B cell (primary cell): ENCODE results near the gene ACTRT3.

Experiments
- CTCF ChIP-seq: fragments of 200-600 bp; IDR thresholded peaks from one replicate; pipeline ENCODE4 v1.8.0; 2022; ENCODE audit warnings: antibody characterized with exemption, mild to moderate bottlenecking
- EZH2 ChIP-seq: IDR thresholded peaks from 2 replicates; pipeline ENCODE4 v1.6.1; 2012; ENCODE audit warnings: borderline replicate concordance, low read depth, mild to moderate bottlenecking, moderate library complexity, low read length; ENCODE audit not compliant: insufficient read depth, poor library complexity, severe bottlenecking

DNA sequence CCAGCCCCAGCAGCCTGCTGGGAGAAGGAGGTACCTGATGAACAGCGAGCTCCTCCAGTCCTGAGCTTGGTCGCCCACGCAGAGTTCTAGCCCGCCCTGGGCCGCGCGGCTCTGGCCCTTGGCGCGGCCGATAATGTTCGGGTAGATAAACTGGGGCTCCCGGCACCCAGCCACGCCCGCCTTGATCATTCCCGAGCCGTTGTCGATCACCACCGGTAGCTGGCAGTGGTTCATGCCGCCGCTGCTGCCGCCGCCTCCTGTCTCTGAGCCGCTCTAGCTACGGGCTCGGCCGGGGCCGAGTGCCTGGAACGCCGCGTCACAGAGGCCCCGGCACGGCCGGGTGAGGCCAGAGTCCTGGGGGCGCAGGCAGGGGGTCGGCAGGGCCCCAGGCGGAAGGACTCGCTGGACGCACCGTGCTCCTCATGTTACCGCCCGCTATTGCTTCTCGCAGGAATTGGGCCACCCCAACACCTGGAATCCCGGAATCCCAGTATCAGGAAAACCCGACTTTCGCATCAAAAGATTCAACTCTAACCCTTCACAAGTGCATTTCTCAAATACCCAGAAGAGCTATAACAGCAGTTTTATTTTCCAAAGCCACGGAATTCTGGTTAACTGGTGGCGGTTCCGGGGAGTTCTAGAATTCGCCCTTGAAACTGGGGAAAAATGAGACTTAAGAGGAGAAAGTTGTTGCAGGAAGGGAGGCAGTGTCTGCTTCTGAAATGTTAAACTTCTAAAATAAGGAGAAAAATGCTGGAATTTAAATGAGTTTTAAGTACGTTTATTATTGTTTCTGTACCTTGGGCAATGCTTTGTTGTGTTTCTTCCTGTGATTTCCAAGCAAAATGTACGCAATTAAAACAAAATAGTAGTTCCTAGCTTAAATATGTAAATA, at the start of gene ACTRT3:
- TF ChIP-seq CTCF (no peak), EZH2 (no peak)
